Stimulated activated CD8-positive, alpha-beta memory T cell treated with anti-CD3 and anti-CD28 coated beads, Interleukin-15, amount 100 ng/mL, for 24 hours (primary cell): ENCODE data around the gene ZIC4.

ENCODE experiments used
- DNase-seq: peaks from one replicate; pipeline ENCODE4 v3.0.0-alpha.2; 2020; ENCODE audit warnings: low read depth

Gene ZIC4

DNA sequence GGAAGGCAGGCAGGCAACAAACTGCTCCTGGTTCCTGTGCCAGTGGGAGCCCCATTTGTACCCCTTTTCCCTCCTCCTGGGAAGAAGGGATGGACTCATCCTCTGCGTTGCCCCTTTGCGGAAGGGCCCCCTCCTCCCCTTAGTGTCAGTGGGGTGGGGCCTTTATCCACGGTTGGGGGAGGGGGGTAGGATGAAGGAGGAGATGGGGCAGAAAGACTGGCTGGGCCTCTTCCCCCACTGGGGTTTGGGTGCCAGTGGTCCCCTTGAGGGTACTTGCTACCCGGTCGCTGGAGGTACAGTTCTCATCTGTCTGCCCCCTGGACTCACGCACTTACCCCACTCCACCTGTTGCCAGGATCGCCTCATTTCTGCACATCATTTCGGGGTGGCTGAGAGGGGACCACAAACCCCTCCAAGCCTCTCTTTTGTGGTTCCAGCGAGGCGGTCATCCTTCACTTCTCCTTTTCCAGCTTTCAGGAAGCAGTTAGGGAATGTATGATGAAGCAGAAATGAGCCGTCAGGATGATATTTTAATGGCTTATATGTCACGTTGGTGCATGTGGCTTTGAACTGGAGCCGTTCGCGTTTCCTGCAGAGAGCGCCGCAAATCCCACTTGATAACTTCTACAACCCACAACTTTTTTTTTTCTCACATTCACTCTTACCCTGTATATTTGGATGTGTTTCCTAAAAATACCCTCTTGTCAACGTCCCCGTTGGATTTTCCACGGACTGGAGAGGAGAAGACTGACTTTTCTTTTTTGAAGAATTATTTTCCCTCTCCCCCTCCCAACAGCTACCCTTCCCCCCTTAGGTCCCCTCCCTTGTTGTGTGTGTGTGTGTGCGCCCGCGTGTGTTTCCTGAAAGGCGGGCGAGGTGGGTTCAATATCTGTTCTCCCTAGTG, at the start of gene ZIC4:
ZIC4 (minus strand) TSS at position 516 of the 904 bp plus-strand sequence. CDS start 3,746 bp downstream, outside the sequence.
- no peak for DNase-seq

DNA sequence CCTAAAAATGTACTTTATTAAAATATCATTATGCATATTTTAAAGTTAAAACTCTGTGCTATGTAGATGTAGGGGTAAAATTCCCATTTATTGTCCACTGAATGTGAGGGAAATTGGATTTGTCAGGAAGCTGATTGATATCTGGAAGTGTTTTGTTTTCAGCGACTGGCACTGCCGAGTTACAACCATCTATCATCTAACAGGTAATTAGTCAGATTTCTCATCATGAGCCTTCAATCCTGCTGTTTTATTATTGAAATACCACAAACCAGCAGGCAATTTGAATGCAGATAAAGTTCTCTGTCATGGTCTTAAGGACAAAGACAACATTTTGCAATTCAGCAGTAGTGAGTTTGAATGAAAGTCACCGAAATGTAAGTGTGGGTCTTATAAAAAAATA, 43.3 kb upstream of the ZIC4 start:
- DNase-seq = no peak

DNA sequence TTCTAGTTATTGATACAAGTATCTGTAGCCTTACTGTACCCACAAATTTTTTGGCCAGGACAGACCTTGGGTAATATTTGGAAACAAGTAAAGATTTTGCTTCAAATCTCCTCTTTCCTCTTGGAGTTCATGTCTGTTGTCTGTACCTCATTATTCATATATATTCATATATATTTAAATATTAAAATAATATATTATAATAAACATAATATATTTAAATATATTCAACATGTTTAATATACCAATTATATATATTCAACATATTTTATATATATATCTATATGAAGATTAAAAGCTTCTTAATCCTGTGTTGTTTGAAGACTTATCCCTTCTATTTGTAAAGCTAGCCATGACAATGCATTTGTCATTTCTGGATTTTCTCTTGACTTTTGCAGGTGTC, 40.9 kb upstream of the ZIC4 start:
- no peak for DNase-seq

DNA sequence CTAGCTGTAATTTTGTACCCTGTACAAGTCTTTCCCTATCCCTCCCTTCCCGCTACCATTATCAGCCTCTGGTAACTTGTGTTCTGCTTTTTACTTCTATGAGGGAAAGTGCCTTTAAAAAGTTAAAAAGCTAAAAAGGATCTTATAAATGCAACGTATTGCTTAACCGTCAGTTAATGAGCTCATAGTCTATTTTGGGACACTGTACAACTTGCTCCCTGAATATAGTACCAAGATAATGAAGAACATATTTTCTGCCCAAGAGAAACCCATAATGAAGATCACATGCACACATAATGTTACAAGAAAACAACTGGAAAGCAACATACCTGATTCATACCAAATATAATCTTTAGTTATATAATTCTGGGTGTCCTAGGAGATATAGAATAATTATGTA, 25.4 kb upstream of the ZIC4 start:
- no peak for DNase-seq

DNA sequence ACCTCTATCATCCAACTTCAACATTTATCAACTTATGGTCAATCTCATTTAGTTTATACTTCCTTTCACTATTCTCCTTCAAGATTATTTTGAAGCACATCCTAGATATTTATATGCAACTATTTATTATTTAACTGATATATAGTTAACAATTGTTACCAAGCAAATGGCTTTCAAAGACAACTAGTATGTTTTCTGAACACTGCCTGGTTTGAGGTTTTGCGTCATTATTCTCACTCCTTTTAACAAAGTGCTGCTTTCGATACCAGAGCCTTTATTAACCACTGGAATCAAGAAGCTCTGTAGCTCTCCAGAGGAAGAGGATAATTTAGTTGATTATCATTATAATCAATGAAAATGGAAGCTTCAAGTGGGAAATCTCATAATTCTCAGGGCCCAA, 22.4 kb upstream of the ZIC4 start:
- DNase-seq = no peak

DNA sequence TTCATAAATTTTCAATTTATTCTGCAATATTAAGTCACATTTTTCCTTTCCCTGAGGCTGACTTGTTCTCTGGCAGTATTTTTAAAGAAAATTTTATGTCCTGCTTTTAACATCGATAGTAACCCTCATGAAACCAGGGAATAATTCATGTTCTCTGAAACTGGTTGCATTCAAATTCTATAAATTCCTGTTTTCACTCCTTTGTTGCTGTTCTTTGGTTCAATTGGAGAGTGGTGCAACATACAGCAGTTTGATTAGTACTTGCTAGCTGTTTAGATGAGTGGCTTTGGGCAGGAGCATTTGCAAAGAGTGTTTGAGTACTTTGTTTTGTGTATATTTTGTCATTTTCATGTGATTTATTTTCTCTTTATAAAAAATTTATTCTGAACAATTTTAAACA, 22.0 kb upstream of the ZIC4 start:
- DNase-seq = no peak

DNA sequence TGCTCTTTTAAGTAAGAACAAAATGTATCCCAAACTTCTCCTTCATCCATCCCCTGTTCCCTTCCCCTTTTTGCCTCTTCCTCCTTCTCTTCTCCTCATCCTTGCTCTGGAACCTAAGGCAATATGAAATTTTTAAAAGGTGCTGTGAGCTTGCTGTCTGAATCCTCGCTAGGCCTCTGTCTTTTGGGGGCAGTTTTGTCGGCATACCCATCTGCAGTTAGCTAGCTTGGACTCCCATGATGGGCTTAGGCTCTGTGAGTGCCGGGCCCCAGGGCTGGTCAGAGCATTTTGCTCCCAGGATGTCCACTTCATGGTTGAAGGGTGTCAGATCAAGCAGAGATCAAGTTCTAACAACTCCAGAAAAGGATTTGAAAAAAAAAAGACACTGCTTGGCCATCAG, 21.4 kb upstream of the ZIC4 start:
- no peak for DNase-seq

DNA sequence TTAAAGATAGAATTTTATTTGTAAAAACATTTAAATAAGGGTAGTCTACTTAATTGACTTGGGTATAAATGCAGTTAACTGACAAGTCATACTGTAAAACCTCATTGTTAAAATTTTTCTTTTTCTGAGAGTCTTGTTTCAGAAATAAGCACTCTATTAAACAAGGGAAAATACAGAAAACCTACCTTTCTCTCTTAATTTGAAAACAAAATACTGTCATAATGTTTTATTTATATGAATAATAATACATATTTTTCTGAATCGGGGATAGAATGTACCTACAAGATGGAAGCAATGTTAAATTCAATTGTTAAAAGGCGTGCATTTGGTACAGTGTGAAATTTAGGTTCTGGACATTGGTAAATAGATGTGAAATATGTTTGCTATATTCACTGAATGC, 20.6 kb upstream of the ZIC4 start:
- no peak for DNase-seq

DNA sequence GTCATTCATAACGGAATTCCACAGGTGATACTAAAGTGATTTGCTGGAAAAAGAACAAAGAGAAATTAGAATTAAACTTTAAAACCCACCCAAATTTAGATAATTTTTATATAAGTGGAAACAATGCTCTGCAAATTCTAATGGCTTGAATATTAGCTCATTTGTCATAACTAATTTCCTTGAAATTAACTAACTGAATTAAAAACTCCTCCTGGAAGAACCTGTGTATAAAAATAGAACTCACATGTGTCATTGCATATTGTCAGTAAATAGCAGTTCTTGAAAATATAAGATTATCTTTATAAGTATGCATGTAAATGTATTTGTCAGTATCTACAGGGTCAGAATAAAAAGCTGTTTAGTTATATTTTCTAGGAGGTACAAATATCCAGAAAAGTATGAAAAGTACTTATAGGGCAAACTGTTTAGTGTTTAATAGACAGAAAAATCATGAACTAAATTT, 19.1 kb upstream of the ZIC4 start:
- no peak for DNase-seq

DNA sequence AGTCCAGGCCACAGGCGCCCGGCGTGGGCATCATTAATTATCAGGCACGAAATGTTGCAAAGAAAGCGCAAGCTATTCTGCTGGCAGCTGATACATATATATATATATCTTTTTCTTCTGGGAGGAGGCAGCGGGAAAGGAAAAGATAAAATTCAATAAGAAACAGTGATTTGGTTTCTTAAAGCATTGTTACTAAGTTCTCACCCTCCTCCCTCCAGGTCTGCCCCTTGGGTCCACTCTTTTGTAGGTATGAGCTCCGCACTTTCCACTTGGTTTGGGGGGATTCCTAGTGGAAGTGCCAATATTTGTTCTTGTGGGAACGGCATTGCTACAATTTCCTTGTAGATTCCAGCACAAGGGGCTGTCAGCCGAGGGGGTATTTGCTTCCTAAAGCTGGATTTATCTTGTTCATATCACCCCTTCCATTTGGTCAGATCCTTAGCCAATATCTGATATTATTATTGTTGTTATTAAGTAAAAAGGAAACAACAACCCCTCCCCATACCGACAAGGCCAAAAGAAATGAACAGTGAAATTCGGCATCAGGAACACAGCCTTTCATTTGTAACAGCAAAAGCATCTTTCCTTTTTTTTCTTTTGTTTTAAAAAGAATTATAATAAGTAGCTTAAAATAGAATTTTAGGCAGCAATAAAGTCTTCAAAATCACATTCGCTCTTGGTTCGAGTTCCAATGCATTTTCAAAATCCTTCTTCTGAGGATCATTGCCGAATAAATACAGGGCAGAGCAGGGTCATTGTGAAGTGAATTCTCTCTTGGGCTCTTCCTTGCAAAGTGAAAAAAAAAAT, 18.4 kb upstream of the ZIC4 start:
- no peak for DNase-seq

DNA sequence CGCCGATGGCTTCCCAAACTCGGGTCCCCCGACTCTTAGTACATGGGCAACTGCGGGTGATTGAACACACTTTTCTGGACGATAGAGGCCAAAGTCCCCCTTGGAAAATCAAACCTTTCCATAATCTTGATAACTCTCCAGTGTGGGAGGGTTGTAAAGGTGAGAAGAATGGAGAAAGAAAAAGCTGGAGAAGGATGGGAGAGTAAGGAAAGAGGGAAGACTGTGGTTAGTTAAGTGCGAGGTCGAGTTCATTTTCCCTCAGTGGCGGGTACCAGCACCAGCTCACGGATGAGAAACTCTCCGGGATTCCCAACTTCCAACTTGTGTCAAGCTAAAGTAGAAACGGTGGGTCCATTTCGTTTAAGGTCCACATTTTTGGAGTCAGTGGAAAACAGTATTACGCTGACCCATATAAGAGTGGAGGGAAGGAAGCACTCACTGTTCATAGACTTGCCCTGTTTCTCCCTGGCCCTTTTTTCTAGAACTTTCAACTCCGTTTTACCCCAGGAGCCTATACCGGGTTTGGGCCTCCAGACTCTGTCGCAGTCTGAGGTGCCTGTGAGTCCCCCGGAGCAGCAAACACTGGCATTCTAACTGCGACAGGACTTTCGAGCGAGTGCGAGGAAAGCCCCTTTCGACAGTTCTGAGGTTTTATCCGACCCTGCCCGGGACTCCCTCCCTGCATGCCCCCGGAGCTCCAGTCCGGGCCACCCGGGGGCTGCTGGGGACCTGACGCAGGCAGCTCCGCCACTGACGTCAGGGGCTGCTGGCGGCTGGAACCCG, 17.6 kb upstream of the ZIC4 start:
- no peak for DNase-seq

DNA sequence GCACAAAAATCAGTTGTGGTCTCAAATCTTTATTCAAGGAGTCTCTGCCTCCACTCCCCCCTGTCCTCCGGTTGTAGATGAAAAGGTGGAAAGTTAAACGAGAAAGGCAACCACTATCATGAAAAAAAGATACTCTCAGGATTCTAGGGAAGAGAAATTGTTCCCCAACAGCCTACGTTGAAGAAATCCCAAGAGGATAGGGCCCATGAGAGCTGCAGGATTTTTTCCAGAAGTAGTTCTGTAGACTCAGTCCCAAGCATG, 17.1 kb upstream of the ZIC4 start:
- DNase-seq = no peak

DNA sequence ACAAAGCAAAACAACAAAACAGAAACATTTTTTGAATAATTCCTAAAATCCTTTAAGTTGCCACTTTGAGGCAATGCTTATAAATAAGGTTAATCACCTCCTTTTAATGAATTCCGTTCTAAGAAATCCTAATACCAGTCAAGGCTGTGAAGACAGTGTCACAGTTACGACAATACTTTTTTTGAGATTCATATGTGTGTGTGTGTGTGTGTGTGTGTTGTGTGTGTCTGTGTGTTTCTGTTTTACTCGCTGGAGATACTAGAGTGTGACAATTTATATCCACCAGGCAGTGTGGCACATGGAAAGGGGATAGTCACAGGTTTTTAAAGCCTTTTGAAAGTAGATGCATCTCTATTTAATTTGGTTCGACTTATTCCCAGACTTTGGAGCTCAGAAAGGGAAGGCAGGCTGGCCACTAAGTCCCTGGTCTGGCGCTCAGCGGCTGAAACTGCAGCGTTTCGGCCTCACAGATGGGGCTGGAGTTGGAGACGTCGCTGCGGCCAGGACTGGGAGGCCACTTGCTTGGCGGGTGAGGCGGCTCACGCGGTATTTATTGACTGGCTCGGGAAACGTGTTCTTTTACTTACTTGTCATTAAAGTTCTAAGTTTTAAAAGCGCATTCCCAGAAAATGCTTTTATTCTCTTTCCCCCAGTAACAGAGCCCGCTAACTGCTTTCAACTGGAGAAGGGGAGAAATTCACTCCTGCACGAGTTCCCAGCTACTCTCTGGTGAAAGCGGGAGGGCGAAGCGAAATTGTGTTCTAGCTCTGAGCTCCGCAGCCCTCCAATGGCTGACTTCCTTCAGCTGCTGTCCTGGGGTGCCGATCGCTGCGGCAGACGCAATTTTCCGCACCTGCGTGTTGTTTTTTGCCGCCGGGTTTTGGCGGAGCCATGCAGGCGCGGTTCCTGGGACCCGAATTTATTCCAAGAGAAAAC, 16.5 kb upstream of the ZIC4 start:
- DNase-seq = no peak

DNA sequence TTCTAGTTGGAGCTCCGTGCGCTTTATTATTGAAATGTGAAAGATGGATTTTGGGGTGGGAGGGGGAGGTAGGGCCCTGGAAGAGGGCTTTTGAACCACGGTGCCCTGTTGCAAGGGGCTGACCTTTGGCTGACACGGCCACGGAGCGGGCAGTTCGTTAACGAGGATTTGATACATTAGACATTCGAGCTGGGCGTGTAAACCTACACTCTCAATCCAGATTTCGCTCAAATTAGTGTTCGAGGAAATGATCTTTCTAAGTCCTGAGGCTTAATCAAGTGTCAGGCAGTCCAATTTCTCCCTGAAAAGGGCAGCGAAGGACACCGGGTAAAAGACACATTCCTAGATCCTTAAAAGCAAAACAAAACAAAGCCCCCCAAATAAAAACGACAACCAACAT, 15.9 kb upstream of the ZIC4 start:
- no peak for DNase-seq

DNA sequence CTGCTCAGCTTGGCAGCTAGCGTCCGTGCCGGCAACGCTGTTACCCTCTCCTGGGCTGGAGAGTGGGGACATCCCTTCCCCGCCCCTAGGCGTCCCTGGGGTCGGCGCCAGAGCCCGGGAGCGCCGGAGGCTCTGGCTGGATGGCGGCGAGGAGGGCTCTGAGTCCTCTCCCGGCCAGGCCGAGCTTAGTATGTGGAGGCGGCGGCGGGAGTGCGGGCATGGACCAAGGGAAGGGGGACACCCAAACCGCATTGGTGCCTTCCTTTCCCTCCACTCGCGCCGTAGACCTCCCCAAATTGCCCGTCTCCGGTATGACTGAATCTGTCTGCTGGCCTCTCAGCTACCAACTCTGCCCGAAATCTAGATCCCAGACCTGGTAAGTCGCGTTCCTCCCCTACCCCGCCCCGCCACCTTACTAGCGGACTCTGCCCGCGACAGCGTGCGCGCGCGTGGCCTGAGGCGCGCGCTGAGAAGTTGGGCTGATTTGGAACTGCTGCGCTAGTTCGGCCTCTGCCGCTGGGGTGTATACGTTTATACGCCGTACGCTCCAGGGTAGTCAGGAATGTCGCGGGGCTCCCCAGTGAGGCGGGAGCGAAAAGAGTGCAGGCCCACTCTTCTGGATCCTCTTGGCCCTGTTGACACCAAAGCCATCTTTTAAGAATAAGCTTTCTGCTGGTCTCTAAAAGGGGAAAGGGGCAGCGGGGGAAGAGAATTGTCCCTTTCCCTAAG, 15.0 kb upstream of the ZIC4 start:
- no peak for DNase-seq

DNA sequence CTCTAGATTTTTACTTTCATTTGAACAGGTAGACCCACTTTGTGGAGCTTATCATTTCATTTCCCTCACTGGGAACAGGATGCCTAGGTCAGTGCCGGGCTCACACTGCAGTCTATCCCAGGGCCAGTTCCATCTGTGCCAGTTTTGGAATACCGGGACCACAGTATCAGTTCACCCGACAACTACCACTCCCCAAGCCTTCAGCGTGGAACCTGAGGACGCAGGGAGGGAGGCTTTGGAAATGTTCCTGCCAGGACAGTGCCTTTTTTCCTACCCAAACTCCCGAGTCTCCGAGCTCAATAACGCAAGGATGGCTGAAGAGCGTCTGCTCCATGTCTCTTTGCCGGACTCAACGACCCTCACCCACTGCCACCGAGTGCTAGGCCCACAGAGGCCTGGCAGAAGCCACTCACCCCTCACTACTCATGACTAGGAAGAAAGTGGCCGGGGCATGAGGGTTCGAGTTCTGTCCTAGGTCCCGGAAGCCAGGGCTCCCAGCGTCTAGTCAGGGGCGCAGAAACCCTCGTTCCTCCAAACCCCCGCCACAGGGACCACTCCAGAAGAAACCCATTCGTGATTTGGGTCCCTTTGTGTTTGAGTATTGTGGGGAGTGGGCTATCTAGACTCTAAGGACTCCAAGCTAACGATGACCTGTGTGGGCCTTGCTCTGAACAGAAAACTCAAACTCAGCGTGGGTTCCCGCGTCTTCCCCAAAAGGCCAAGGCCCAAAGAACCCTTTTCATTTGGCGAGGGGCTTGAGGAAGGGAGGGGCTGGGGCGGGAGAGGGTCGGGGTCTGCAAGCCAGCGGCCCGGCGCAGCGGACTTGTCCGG, 14.2 kb upstream of the ZIC4 start:
- DNase-seq = no peak

DNA sequence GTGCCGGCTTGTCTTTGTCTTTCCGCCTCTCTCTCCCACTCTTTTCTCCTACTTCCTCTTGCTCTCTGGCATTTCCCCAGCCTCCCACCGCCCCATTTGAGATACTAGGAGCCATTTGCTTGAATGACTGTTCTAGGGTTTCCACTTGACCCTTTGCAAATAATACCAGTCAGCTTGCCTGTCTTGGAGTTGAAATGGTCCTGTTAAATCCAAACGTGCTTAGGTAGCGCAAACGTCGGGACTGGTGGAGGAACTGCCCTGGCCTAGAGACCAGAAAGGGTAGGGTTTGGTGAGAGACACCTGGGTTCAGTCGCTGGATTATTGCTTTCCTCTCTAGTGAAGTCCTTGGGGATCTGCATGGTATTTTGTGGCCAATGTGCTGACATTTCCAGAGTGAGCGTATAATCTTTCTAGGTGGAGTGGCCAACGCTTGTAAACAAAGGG, 13.5 kb upstream of the ZIC4 start:
- DNase-seq = no peak

DNA sequence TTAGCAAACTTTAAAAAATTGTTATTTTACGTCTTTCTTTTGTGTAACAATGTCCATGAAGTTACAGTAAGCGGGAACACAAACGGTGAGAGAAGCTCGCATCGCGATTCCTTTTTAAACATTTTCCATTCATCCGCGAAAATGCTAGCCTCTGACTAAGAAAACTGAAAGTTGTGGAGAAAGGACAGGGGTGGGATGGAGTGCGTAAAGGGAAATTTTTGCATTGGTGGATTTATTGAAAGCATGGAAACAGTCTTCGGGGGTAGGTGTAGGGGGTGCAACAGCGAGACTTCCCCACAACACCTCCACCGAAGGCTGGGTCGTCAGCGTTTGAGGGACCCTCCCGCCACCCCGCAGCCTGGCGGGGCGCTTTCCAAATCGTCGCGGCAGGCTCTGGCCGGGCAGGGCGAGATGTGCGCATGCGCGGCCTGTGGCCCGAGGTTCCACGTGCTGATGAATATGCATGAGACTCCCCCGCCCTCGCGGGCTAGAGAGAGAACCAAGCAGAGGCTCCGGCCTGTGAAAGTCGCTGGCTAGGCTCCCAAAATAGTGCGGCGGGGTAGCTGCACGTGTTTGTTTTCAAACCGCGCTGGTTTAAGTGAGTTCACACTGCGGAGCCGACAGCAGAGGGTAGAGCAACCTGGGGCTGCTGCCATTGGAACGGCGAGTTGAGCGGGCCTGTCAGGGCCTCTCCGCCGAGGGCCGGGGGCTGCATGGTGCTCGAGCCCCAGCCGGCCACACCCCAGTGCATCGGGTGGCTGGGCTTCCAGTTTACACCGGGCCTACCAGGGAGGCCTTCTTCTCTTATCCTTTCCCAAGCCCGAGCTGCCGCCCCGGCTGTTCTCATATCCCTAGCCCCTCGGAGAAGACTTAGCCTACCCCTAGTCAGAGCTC, 12.7 kb upstream of the ZIC4 start:
- no peak for DNase-seq

DNA sequence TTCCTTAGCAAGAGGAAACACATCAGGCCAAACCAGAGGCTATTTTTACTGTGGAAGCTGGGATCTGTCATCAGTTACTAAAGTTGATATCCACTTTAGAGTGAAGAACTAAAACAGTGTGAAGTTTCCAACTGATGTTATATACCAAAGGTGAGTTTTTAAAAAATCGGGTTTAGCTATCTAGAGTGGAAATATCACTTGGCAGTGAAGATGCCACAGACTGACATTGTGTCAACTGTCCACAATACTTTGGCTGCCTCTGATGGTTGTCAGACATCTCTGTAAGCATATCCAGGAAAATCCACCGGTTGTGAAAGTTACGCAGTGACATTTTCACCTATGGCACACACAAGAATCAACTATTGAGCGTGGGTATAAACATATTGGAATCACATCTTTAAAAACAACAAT, 12.0 kb upstream of the ZIC4 start:
- DNase-seq = no peak
